Epithelial cell of prostate (primary cell): ENCODE measurements around the gene ATP8A1.
"Not testable (repeated sequence)": the region's sequence is repeated elsewhere in the genome, so short reads cannot be mapped to it uniquely, and the experiment has no call there.

ENCODE experiments used
- DNase-seq: peaks from one replicate; pipeline ENCODE4 v3.0.0-alpha.2; 2011; ENCODE audit warnings: low read depth, low spot score
- H3K27ac ChIP-seq: fragments of 450-650 bp; 2 replicates; pipeline ENCODE4 v1.5.1; 2017; ENCODE audit warnings: mild to moderate bottlenecking

Gene ATP8A1

DNA sequence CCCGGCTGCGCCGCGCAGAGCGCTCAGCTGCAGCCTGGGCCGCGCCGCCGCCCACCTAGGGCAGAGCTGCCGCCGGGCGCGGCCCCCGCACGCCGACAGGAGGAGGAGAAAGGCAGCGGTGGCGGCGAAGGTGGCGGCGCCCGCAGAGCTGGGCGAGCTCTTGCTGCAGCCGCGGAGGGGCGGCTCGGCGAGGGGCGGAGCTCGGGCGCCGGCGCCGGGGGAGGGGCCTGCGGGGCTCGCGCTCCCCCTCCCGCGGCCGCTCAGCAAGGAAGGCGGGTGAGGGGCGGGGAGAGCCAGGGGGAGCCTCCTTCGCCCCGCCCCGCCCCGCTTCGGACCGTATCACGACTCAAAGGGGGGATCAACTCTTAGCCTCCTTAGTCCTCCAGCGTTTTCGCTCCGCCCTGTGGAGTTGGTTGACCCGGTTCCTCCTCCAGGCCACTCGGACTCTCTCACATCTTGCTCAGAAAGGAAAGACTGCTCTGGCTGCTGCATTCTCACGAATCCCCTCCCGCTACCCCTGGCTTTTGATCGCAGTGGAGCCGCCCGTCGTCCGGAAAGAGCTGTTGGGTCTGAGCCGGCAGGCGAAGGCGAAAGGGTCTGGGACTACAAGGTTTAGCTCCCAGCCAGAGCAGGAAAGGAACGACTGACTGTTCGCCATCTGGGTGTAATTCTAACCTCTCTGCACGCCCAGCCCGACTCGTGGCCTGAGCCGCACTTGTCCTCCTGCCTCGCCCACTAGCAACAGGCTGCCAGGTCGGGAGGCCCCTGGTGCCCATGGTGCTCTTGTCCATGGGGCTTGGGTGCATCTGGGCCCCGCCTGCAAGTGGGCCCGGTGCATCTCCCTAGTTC, at the start of gene ATP8A1:
ATP8A1 (minus strand) TSS at position 162 of the 849 bp plus-strand sequence. CDS start 232 bp downstream, outside the sequence.
- peak within 1 kb of the TSS; percentile 29 for H3K27ac ChIP-seq
- no peak for DNase-seq

GRCh38 chr4:42706086-42706485, 49.2 kb upstream of the ATP8A1 start:
- no peak for DNase-seq
- H3K27ac ChIP-seq = no peak overlapping the region

DNA sequence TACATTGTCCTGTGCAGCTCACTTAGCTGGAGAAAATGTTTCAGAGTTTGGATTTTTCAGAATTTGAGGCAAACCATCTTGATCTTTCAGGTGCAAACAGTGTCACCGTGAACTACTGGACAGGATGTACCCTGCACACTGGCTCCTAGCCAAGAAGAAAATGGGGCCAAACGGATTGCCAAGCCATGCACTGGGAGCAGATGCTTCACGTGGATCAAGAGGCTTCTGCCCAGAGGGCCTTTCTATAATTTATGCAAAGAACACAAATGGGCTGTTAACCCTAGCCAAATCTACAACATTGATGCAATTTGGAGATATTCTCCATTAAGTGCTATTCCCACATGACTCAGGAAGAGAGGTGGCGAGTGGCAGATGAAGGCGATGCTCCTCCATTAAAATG, 46.9 kb upstream of the ATP8A1 start:
- H3K27ac ChIP-seq = no peak overlapping the region
- no peak for DNase-seq

- no peak overlapping the region for H3K27ac ChIP-seq
- no peak for DNase-seq
These were observed 46.0 kb upstream of the ATP8A1 start for GRCh38 chr4:42702895-42703294.

- not testable (repeated sequence) for DNase-seq, H3K27ac ChIP-seq
These were observed 44.9 kb upstream of the ATP8A1 start for GRCh38 chr4:42701780-42702179.

DNA sequence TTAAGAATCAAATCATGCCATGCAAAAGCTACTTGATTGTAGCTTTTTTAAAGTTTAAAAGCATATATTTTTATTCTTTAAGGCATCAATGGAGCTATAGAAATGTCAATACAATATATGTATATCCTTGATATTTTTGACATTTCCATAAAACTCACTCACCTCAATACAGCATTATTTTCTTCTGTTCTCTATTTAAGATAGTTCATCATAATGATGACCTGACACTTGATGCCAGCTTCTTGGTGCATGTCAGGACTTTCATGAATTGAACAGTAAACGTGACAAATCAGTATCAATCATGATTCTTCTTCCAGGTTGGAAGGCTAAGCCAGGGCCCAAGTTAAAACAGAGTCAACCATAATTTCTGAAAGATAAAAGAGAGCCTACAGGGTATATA, 33.6 kb upstream of the ATP8A1 start:
- no peak for DNase-seq
- no peak overlapping the region for H3K27ac ChIP-seq

DNA sequence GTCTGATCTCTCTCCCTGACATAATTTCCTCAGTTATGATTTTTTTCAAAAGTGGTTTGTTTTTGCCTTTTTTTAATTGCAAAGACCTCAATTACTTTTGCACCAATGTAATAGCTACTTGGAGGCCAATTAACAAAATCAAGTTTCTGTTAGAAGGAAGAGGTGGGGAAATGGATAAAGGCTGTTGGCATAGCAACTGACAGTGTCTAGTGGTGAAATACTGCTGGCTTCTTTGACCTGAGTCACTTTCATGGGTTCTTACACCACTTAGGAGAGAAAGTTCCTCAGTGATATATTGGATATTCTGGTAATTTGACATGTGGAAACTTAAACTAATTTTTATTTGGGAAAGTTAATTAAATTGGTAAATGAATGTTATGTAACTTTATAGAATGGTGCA, 26.5 kb upstream of the ATP8A1 start:
- H3K27ac ChIP-seq = no peak overlapping the region
- DNase-seq = no peak

DNA sequence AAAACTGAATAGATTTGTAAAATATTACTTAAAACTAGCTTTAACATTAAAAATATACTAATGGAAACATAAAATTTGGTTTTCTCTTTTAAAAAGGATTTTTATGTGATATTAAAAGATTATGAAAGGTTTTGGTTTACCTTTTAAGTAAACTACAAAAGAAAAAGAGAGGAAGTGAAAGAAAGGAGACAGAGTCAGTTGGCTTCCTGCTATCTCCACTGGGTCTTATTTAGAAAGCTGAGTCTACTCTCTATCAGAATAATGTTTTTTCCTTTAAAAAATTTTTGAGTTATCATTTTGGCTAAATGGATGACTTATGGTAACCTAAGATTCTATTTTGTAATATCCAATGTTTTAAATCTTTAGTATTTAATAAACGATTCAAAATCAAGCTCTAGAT, 21.6 kb upstream of the ATP8A1 start:
- no peak overlapping the region for H3K27ac ChIP-seq
- no peak for DNase-seq

- DNase-seq = no peak
- H3K27ac ChIP-seq = no peak overlapping the region
These were observed 19.4 kb upstream of the ATP8A1 start for GRCh38 chr4:42676066-42676951.

GRCh38 chr4:42673082-42673425, 16.1 kb upstream of the ATP8A1 start:
- DNase-seq = no peak
- H3K27ac ChIP-seq = no peak overlapping the region

- no peak for DNase-seq
- H3K27ac ChIP-seq = no peak overlapping the region
These were observed 15.6 kb upstream of the ATP8A1 start for GRCh38 chr4:42672359-42673081.

DNA sequence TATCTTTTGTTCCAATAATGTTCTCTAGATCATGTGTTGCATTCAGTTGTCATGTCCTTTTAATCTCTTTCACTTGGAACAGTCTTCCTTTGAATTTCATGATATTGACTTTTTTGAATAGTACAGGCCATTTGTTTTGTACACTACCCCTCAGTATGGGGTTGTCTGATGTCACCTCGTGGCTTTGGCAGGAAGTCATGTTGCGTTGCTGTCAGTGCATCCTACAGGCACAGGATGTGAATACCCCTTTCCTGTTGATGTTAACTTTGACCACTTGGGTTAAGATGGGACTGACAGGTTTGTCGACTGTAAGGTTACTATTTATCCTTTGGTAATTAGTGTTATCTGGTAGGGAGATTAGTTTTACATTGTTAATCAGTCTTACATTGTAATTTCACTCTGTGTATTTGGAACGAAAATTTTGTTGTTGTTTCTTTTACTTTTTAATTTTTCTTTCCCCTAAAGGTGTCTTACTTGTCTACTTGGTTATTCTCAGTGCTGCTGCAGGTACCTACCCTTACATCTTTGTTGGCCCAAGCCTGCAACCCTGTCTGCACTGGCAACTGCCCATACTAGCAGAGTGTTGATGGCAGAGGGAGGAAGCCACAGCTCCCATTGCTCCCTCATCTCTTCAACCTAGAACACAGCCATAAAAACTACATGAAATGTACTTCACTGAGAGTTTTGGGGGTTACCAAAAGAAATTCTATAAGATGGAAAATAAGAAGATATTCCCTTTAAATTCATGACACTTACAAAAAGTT, 14.7 kb upstream of the ATP8A1 start:
- no peak overlapping the region for H3K27ac ChIP-seq
- DNase-seq = no peak

DNA sequence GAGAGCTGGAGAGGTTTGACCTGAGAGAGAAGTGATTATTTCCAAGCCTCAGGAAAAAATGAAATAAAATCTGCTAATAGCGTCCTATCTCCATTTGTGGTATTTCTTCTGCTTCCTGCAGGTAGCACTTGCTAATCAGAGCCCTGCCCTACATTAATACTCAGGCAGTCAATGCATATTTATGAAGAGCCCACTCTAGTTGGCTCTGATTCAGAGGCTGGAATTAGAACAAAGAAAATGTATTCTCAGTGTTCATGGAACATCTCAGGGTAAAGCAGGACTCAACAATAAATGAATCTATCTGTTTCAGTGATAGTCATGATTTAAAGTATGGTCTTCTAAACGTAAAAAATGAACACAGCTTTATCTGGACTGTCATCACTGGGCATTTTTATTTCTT, 1.4 kb upstream of the ATP8A1 start:
- no peak overlapping the region for H3K27ac ChIP-seq
- DNase-seq = no peak

DNA sequence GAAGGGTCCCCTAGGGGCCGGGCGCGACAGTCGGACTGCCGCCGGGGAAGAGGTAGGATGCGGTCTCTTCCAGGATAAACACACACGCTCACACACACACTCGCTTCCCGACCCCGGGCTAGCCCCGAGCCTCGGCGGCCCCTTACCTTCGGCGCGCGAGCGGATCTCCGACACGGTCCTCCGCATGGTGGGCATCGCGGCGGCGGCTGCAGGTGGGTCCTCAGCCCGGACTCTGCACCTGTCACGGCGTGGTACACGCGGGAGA, 294 bp downstream of the ATP8A1 start:
- H3K27ac ChIP-seq = no peak overlapping the region
- DNase-seq = no peak

DNA sequence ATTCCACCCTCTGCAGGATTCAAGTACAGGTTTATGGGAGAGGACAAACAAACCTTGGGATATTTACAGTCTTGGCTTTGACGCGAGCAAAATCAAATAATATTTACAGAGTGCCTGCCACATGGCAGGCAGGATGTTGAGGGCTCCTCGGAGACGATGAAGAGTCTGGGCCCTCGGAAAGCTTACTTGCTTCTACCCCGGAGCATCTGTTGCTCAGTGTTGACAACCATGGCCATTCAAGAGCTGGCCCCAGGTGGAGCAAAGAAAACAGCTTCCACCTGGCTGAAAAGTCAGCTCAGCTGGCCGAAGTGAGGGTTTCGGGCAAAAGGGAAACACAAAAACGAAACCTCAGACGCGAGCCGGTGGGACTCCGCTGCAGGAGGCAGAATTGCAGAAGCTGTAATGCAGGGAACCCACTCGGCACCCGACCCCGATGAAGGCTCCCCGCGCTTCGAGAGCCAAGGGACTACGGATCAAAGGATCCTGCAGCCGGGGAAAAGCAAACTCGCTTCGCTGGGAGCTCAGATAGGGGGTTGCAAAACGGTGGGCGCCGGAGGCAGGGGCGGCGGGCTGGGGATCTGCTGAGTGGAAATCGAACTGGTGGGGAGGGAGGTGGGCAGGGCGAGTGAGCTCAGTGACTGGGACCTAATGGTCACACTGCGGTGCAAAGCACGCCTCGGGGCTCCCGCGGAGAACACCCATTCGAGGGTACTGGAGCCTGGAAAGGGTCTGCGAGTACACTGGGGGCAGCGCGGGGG, 805 bp downstream of the ATP8A1 start:
- no peak for DNase-seq
- H3K27ac ChIP-seq = no peak overlapping the region

DNA sequence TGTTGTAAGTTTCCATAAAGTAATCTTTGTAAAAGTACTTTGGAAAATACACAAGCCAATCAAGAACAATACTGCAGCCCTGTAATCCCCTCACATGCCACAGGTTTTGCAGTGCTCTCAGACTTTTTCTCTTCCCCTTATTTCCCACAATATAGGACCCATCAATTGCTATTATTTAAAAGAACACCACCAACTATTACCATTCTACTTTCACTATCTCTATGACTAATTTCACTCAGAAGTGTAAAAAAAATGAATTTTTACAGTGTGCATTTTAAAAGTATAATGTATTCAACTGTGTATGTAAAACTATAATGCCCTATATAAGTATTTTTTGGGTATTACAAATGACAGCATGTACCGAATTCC, 1.7 kb downstream of the ATP8A1 start:
- no peak for DNase-seq
- no peak overlapping the region for H3K27ac ChIP-seq

GRCh38 chr4:42654631-42655268, 2.2 kb downstream of the ATP8A1 start:
- DNase-seq = no peak
- no peak overlapping the region for H3K27ac ChIP-seq

DNA sequence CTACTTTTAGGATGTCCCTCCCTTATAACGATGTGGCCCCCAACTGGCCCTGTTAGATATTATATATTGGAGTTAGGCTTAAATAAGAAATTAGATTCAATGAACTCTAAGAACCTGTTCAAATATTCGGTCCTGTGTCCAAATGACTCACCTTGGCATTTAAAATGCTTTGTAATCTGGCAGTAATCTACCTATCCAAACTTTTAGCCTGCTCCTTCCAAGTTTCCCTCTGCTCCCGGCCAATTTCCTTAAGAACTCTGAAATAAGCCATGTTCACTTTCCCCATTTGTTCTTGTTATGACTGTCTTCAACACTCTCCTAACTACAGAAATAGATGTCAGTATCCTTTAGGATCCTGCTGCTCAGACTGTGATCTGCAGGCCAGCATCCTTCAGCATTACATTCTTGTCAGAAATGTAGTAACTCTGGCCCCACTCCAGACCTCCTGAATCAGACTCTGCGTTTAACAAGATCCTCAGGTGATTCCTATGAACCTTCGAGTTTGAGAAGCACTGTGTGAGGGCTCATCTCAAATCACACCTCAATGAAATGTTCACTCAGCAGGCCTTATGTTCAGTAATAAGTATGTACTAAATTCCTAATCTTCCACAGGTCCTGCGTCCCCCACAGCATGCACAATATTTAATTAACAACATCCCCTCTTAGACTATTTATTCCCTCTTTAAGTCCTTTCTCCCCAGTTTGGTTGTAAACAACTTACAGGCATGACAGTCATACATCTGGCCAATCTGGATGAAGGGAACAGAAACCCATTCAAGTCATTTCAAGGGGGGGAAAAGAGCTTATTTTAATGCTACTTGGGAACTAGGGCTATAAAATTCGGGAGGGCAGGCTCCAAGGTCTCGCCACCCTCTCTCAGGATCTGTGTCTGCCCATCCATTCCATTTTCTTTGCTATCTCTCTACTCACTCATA, 3.0 kb downstream of the ATP8A1 start:
- DNase-seq = no peak
- H3K27ac ChIP-seq = peak overlapping the region; percentile 16
